Peyer's patch (tissue), 4 donors: ENCODE measurements around the gene RGPD3.

ENCODE experiments used
- CTCF ChIP-seq, 6 experiments: fragments of 450-650 bp in 4 of 6; fragments of 200-600 bp in 2 of 6; sonication (generic) in 1 of 6; IDR thresholded peaks; one replicate each; pipeline ENCODE4 v1.5.1; 2017 to 2019; ENCODE audit warnings: antibody characterized with exemption in 6 of 6, mild to moderate bottlenecking in 3 of 6, moderate library complexity in 1 of 6
- POLR2A ChIP-seq, 2 donors: fragments of 450-650 bp; IDR thresholded peaks; one replicate each; pipeline ENCODE4 v1.5.1; 2017; ENCODE audit warnings: antibody characterized with exemption in 2 of 2, mild to moderate bottlenecking in 2 of 2, moderate library complexity in 2 of 2

DNA sequence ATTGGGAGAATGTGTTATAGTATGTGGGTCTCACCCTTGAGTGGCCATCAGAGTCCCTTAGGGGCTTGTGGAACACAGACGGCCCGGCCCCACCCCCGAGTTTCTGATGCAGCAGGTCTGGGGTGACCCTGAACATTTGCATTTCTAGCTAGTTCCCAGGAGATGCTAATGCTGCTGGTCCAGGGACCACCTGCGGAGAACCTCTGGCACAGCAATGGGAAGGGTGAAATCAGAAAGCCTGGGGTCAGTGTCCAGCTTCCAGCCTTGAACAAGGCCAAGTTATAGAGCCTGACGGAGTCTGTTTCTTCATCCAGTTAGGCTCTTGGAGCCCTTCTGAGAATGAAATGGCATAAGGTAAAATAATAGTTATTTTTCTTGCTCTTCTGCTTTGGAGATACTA, 126.5 kb downstream of the RGPD3 start:
- TF ChIP-seq CTCF (IDR thresholded peaks at IDR 0.05) = no peak
- TF ChIP-seq POLR2A (IDR thresholded peaks at IDR 0.05) = no peak
